CD4-positive, alpha-beta memory T cell (primary cell): ENCODE measurements around the gene CWC25. TPM values are rescaled to one million over a fixed set of nuclear protein-coding genes. Genes with fewer than 3 reads are reported as not detected.
A peak's percentile ranks its signal among the peaks of the same experiment; 100 is the strongest.

Experiments used
- CTCF ChIA-PET: fragments of 350-600 bp; sonication (Branson Sonifier 250); formaldehyde crosslinking; loops from one replicate; lab custom pipeline; 2021; ENCODE audit warnings: inconsistent platforms; ENCODE audit not compliant: partially characterized antibody; lab: Charles Lee
- POLR2A ChIA-PET: fragments of 350-600 bp; sonication (Branson Sonifier 250); formaldehyde crosslinking; loops from one replicate; lab custom pipeline; 2021; ENCODE audit not compliant: partially characterized antibody; lab: Charles Lee
- DNase-seq, 5 donors: peaks; one replicate each; pipeline versions ENCODE4 v3.0.0 to v3.0.0-alpha.2; 2020 to 2022; ENCODE audit warnings: mixed read lengths in 1 of 5
- H3K27ac ChIP-seq: one replicate; pipeline ENCODE4 v1.7.0; 2013; ENCODE audit warnings: low read depth, low read length
- H3K27me3 ChIP-seq: 2 replicates; pipeline ENCODE4 v1.7.0; 2013; ENCODE audit warnings: mild to moderate bottlenecking, low read length, moderate library complexity; ENCODE audit not compliant: insufficient read depth
- H3K36me3 ChIP-seq: 2 replicates; pipeline ENCODE4 v1.7.0; 2013; ENCODE audit warnings: mild to moderate bottlenecking, low read length, moderate library complexity; ENCODE audit not compliant: insufficient read depth
- H3K4me1 ChIP-seq: 2 replicates; pipeline ENCODE4 v1.7.0; 2013; ENCODE audit warnings: mild to moderate bottlenecking, low read length, moderate library complexity; ENCODE audit not compliant: insufficient read depth
- H3K4me3 ChIP-seq, 2 donors: one replicate each; pipeline ENCODE4 v1.7.0; 2013; ENCODE audit warnings: low read length in 2 of 2, mild to moderate bottlenecking in 1 of 2
- H3K9me3 ChIP-seq, 2 donors: one replicate each; pipeline ENCODE4 v1.7.0; 2013; ENCODE audit warnings: low read length in 2 of 2, control low read depth in 1 of 2; ENCODE audit not compliant: control insufficient read depth in 1 of 2
- H3K27ac Mint-ChIP-seq, 7 donors: one replicate each; pipeline ENCODE4 v1.8.0; 2020 to 2021; ENCODE audit warnings: mixed read lengths in 7 of 7, mild to moderate bottlenecking in 6 of 7, inconsistent platforms in 3 of 7, moderate library complexity in 3 of 7
- H3K27me3 Mint-ChIP-seq, 2 donors: one replicate each; pipeline ENCODE4 v1.8.0; 2020 to 2021; ENCODE audit warnings: mixed read lengths in 2 of 2
- H3K36me3 Mint-ChIP-seq, 2 donors: one replicate each; pipeline ENCODE4 v1.8.0; 2020 to 2021; ENCODE audit warnings: mixed read lengths in 2 of 2, inconsistent platforms in 1 of 2, mild to moderate bottlenecking in 1 of 2
- H3K4me1 Mint-ChIP-seq, 4 donors: one replicate each; pipeline ENCODE4 v1.8.0; 2020 to 2021; ENCODE audit warnings: mixed read lengths in 4 of 4, mild to moderate bottlenecking in 1 of 4
- H3K4me3 Mint-ChIP-seq, 8 donors: one replicate each; pipeline ENCODE4 v1.8.0; 2020 to 2021; ENCODE audit warnings: mixed read lengths in 8 of 8, mild to moderate bottlenecking in 7 of 8, moderate library complexity in 6 of 8, inconsistent platforms in 3 of 8
- H3K9me3 Mint-ChIP-seq, 8 donors: one replicate each; pipeline ENCODE4 v1.8.0; 2020 to 2021; ENCODE audit warnings: mixed read lengths in 8 of 8, mild to moderate bottlenecking in 5 of 8, inconsistent platforms in 3 of 8, moderate library complexity in 1 of 8
- intact Hi-C: fragments of 100-400 bp; cut with micrococcal nuclease; formaldehyde crosslinking; loops from one replicate; pipeline ENCODE4 v1.15.1; 2023
- polyA plus RNA-seq, 2 donors: library from polyadenylated mRNA; unstranded; fragments of 300-500 nt; fragmentation: Illumina TruSeq; gene quantifications; one replicate each; pipeline ENCODE4 v1.2.3, GENCODE V29; 2021
- total RNA-seq, 2 experiments: library from RNA; stranded (reverse); gene quantifications; one replicate each; pipeline ENCODE4 v1.2.3, GENCODE V29; 2021

The CWC25 gene
- total RNA-seq (10 to 100 TPM; 44.4 to 46.8 TPM), polyA plus RNA-seq (1 to 10 TPM; 4.3 to 9.6 TPM)

GRCh38 chr17:38824899-38825761 is at the start of gene CWC25:
Gene CWC25 (minus strand): TSS chr17:38825321. CDS start chr17:38825183, 138 bp downstream.
- DNase-seq: peak; percentile 94 to 99 (median 97)
- H3K27ac ChIP-seq: peak within 1 kb of the TSS; percentile 98
- intact Hi-C loops: loop anchor here (1.0 to 2.0 kb wide), 5 partner anchors 26 to 328 kb away; partner anchors contain the start of genes LASP1, PIP4K2B, PSMB3 and RPL23
- peak within 1 kb of the TSS; percentile 71 to 89 for H3K4me3 ChIP-seq
- H3K27me3 ChIP-seq: no peaks in the 10 kb centered on the region
- peaks cover 15 to 42% (median 30%) of the 10 kb centered on the region in 4 donors for H3K4me1 Mint-ChIP-seq
- peaks cover 0 to 10% (median 0%) of the 10 kb centered on the region in 8 donors for H3K9me3 Mint-ChIP-seq
- no peaks in the 10 kb centered on the region for H3K9me3 ChIP-seq
- peak within 1 kb of the TSS; percentile 99 to 100 (median 100) for H3K27ac Mint-ChIP-seq
- peak within 1 kb of the TSS; percentile 94 to 99 (median 98) for H3K4me3 Mint-ChIP-seq
- ChIA-PET POLR2A (interaction anchor here (0.6 to 5.2 kb wide), 17 partner anchors 16 to 375 kb away, joined by 3 to 90 read pairs (median 4); partner anchors contain the start of genes CACNB1, FBXO47, LASP1 and PIP4K2B), CTCF (interaction anchor here (0.5 to 1.3 kb wide), 7 partner anchors 12 to 982 kb away, joined by 3 to 4 read pairs (median 4); partner anchors contain the start of genes LASP1 and RPL23)
- H3K36me3 ChIP-seq: peaks cover 12% of the 10 kb centered on the region
- H3K36me3 Mint-ChIP-seq: peaks cover 10 to 30% of the 10 kb centered on the region in 2 donors
- peaks cover 23% of the 10 kb centered on the region for H3K4me1 ChIP-seq
- H3K27me3 Mint-ChIP-seq: peaks cover 0 to 5% of the 10 kb centered on the region in 2 donors

DNA sequence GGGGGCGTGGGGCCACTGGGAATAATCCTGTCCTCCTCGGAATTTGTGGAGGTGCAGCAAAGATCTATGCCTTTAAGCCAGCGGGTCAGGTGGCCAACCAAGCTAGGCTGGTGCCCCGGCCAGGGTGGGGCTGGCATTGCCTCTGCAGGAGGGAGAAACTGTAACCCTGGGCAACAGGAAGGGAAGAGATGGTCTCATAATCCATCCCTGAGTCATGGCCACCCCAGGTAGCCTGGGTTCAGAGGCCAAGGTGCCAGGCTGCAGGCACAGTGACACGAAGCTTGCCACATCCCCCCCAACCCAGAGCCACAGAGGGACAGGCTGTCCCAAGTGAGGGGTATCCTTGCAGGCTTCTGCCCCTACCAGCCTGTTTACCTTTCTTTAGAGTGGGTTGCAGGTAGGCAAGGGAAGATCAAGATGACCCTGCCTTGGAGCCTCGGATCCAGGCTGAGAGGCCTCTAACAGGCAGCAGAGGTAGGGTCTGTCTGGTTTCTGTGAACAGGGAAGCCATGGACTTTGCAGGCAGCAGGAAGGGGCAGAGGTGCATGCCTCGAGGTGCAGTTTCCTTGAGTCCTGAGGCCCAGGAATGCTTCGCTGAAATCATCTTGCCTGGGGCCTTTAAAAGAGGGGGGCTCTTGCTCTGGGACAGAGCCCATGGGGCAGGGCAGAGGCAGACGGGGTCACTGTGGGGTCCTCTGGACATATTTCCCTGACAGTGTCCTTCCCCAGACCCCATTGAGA is 48.7 kb upstream of the CWC25 start:
- no peak overlapping the region for H3K4me3 ChIP-seq
- no peaks in the 10 kb centered on the region for H3K27me3 ChIP-seq
- intact Hi-C loops: loop anchor here (5.0 kb wide), 3 partner anchors 93 to 172 kb away; partner anchors contain the start of gene FBXO47
- H3K9me3 Mint-ChIP-seq: peaks cover 0 to 7% (median 0%) of the 10 kb centered on the region in 8 donors
- H3K4me3 Mint-ChIP-seq: peak overlapping the region; percentile 15 to 95 (median 52)
- H3K27ac ChIP-seq: peak overlapping the region; percentile 13
- H3K4me1 Mint-ChIP-seq: peaks cover 49 to 95% (median 66%) of the 10 kb centered on the region in 4 donors
- H3K9me3 ChIP-seq: no peaks in the 10 kb centered on the region
- ChIA-PET POLR2A (interaction anchor here (4.8 to 9.5 kb wide), 5 partner anchors 9 to 50 kb away, joined by 38 to 229 read pairs (median 133); partner anchors contain the start of genes CWC25, LASP1NB and RPL23), CTCF (interaction anchor here (1.2 to 1.6 kb wide), 4 partner anchors 12 to 370 kb away, joined by 3 to 5 read pairs (median 3); no protein-coding TSS in a partner anchor)
- H3K4me1 ChIP-seq: peaks cover 71% of the 10 kb centered on the region
- H3K27ac Mint-ChIP-seq: peak overlapping the region; percentile 66 to 100 (median 84)
- H3K36me3 Mint-ChIP-seq: peaks cover 12 to 54% of the 10 kb centered on the region in 2 donors
- H3K36me3 ChIP-seq: peaks cover 16% of the 10 kb centered on the region
- peaks cover 0 to 3% of the 10 kb centered on the region in 2 donors for H3K27me3 Mint-ChIP-seq
- no peak for DNase-seq

- Mint-ChIP-seq H3K4me1 (peaks cover 47 to 95% (median 66%) of the 10 kb centered on the region in 4 donors), H3K9me3 (peaks cover 0 to 7% (median 0%) of the 10 kb centered on the region in 8 donors), H3K4me3 (peak overlapping the region; percentile 35 to 98 (median 95)), H3K27ac (peak overlapping the region; percentile 92 to 100 (median 96)), H3K27me3 (peaks cover 0 to 4% of the 10 kb centered on the region in 2 donors), H3K36me3 (peaks cover 4 to 46% of the 10 kb centered on the region in 2 donors)
- Histone ChIP-seq H3K36me3 (peaks cover 6% of the 10 kb centered on the region), H3K27ac (peak overlapping the region; percentile 88), H3K9me3 (no peaks in the 10 kb centered on the region), H3K4me3 (peak overlapping the region; percentile 9 to 99), H3K4me1 (peaks cover 71% of the 10 kb centered on the region), H3K27me3 (no peaks in the 10 kb centered on the region)
- ChIA-PET POLR2A (interaction anchor here (1.1 to 9.5 kb wide), 9 partner anchors 10 to 281 kb away, joined by 4 to 229 read pairs (median 38); partner anchors contain the start of genes CWC25, LASP1NB, PSMB3 and RPL23), CTCF (interaction anchor here (1.0 to 4.1 kb wide), 7 partner anchors 13 to 371 kb away, joined by 3 to 41 read pairs (median 3); no protein-coding TSS in a partner anchor)
- no peak for DNase-seq
- intact Hi-C loops: loop anchor here (5.0 kb wide), 3 partner anchors 94 to 171 kb away; partner anchors contain the start of gene FBXO47
Observed at GRCh38 chr17:38872671-38873385, 47.7 kb upstream of the CWC25 start.

DNA sequence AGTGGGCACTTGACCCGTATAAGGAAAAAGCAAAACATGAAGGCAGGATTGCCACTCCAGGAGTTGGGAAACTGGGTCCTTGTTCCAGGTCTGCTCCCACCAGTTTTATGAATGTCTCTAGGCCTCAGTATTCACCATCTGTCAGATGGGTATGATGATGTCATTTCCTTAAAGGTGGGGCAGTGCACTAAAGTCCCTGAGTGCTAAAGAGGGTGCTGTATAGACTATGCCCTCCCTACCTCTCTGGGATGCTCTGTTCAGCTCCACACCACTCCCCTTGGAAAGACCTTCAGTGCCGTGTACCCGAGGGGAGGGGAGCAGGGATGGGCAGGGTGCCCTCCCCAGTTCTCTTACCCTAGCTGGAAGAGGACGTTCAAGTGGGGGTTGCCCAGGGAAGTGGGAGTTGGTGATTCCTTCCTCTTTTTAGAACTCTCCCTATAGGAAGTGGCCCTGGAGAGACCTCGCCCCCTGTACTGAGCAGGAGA is 46.9 kb upstream of the CWC25 start:
- no peak for DNase-seq

DNA sequence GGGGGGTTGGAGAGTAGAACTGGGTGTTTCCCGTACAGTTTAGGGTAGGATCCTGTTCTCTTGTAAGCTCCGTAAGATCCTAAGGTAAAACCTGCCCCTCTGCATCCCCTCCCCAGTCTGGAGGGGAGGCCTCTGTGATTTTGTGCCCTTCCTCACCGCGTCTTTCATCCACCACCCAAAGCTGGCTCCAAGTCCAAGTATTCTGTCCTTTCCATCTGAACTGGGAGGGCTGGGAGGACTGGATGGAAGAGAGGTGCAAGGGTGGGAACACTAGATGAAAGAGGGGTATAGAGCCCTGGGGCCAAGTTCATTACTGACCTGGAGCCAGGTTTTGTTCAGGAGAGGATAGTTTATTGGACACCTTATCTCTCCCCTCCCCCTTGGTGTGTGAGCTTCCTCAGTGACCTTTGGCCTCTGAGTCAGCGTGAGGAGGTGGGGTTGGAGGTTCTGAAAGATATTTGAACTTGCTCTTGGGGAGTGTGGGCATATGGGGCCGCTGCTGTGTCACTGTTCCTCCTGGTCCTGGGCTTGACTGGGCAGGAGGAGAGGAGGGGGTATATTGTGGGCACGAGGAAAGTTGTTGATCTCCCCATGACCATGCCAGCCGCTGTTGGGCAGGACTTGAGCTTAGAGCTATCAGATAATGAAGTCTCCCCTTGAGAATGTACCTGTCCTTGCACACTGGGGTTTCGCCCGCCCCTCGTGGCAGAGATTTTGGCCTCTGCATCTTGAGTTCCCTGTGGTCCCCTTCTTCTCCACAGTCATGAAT is 46.3 kb upstream of the CWC25 start:
- H3K9me3 Mint-ChIP-seq: peaks cover 0 to 9% (median 0%) of the 10 kb centered on the region in 8 donors
- Histone ChIP-seq H3K4me1 (peaks cover 65% of the 10 kb centered on the region), H3K27me3 (no peaks in the 10 kb centered on the region), H3K9me3 (no peaks in the 10 kb centered on the region), H3K4me3 (peak overlapping the region; percentile 89 to 99), H3K36me3 (peaks cover 6% of the 10 kb centered on the region), H3K27ac (peak overlapping the region; percentile 88)
- peaks cover 47 to 88% (median 60%) of the 10 kb centered on the region in 4 donors for H3K4me1 Mint-ChIP-seq
- peak overlapping the region; percentile 92 to 100 (median 96) for H3K27ac Mint-ChIP-seq
- ChIA-PET POLR2A (interaction anchor here (0.8 to 9.5 kb wide), 23 partner anchors 12 to 367 kb away, joined by 3 to 229 read pairs (median 6); partner anchors contain the start of genes CISD3, CWC25, FBXO47 and LASP1NB), CTCF (interaction anchor here (0.5 to 4.1 kb wide), 11 partner anchors 17 to 294 kb away, joined by 3 to 41 read pairs (median 3); partner anchors contain the start of genes FBXO47 and LASP1NB)
- peak overlapping the region; percentile 92 to 98 (median 96) for H3K4me3 Mint-ChIP-seq
- peaks cover 4 to 45% of the 10 kb centered on the region in 2 donors for H3K36me3 Mint-ChIP-seq
- peaks cover 0 to 7% of the 10 kb centered on the region in 2 donors for H3K27me3 Mint-ChIP-seq
- intact Hi-C loops: loop anchor here (1.0 to 5.0 kb wide), 6 partner anchors 19 to 169 kb away; partner anchors contain the start of genes FBXO47, LASP1NB and PSMB3
- DNase-seq: peak; percentile 51 to 88 (median 56)

More for the DNA sequence above, 46.9 kb upstream of the CWC25 start:
- Histone ChIP-seq H3K27me3 (no peaks in the 10 kb centered on the region), H3K4me3 (peak overlapping the region; percentile 89 to 99), H3K4me1 (peaks cover 68% of the 10 kb centered on the region), H3K27ac (peak overlapping the region; percentile 88), H3K36me3 (peaks cover 6% of the 10 kb centered on the region), H3K9me3 (no peaks in the 10 kb centered on the region)
- intact Hi-C loops: loop anchor here (5.0 kb wide), 3 partner anchors 95 to 170 kb away; partner anchors contain the start of gene FBXO47
- POLR2A ChIA-PET: interaction anchor here (1.0 to 9.5 kb wide), 15 partner anchors 11 to 282 kb away, joined by 3 to 229 read pairs (median 17); partner anchors contain the start of genes CWC25, LASP1NB, MLLT6 and PSMB3
- H3K27me3 Mint-ChIP-seq: peaks cover 0 to 7% of the 10 kb centered on the region in 2 donors
- H3K9me3 Mint-ChIP-seq: peaks cover 0 to 9% (median 0%) of the 10 kb centered on the region in 8 donors
- CTCF ChIA-PET: interaction anchor here (1.0 to 4.1 kb wide), 7 partner anchors 28 to 282 kb away, joined by 3 to 41 read pairs (median 6); partner anchors contain the start of genes FBXO47 and LASP1NB
- peak overlapping the region; percentile 92 to 100 (median 96) for H3K27ac Mint-ChIP-seq
- peak overlapping the region; percentile 92 to 98 (median 96) for H3K4me3 Mint-ChIP-seq
- H3K36me3 Mint-ChIP-seq: peaks cover 4 to 46% of the 10 kb centered on the region in 2 donors
- peaks cover 48 to 94% (median 66%) of the 10 kb centered on the region in 4 donors for H3K4me1 Mint-ChIP-seq
